ENCODE measurements around the gene RCAN3.

Gene RCAN3

DNA sequence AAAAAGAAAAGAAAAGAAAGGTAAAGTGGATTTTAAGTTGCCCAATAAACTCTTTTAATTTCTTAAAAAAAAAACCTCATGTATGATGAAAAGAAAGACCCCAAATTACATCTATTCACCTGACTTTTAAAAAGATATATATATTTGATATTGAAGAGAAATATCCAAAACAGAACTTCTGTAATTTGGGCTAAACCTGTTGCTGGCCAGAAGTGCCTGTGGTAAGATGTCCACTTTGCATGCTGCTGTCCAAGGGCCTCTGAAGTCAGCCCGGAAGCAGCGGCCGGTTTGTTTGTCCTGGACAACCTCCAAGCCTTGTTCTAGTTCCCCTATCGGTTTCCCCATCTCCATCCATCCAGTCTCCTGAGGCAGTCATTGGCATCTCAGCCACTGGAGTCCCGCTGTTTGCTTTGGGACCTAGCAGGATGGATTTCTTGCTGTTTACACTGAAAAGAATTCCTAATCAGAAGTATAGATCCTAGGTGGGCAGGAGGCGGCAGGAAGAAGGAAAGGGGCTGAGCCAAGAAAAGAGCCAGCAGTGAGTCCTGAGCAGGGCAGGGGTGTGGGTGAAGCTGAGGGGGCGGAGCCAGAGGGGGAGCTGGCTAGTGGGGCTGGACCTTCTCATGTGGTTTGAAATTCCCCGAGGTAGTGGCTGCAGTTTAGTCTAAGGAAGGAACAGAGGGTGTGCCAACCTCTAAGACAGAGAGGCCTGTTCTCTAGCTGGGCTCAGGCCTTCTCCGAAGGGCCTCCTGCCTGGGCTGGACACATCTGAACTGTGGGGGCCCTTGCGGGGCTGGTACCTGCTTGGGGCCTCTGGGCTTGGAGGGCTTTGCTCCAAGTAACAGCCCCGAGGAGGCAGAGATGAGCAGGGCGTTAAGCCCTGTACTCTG is 56.5 kb downstream of the RCAN3 start:
- no peak for TF ChIP-seq CTCF (IDR thresholded peaks at IDR 0.05)

GRCh38 chr1:24560361-24560760 is 57.7 kb downstream of the RCAN3 start:
- TF ChIP-seq CTCF (IDR thresholded peaks at IDR 0.05): no peak

- no peak for TF ChIP-seq CTCF (IDR thresholded peaks at IDR 0.05)
These were observed 60.0 kb downstream of the RCAN3 start for GRCh38 chr1:24562625-24563024.

- TF ChIP-seq CTCF (IDR thresholded peaks at IDR 0.05): no peak
These were observed 62.1 kb downstream of the RCAN3 start for GRCh38 chr1:24564695-24565094.

DNA sequence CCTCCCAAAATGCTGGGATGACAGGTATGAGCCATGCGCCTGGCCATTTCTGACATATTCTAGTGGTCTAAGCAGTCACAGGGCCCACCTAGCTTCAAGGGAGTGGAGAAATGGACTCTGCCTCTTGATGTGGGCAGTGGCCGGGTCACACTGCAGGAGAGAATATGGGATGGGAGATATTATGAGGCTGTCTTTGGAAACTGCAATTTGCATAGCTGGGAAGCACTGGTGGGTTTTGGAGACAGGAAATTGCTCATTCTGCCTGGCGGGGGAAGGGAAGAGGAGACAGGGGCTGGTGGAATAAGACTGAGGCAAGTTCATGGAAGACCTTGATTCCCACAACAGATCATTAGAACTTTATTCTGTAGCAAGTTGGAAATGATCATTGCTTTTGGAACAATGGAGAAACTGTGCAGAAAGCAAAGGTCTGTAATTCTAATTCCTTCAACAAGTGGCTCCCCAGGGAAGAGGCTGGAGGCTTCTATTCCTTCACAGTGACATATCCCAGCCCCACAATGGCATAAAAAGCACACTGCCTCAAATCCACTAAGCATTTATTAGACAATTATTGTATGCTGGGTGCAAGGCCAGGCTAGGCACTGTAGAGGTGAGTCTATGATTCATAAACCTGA is 63.7 kb downstream of the RCAN3 start:
- TF ChIP-seq CTCF (IDR thresholded peaks at IDR 0.05): no peak

DNA sequence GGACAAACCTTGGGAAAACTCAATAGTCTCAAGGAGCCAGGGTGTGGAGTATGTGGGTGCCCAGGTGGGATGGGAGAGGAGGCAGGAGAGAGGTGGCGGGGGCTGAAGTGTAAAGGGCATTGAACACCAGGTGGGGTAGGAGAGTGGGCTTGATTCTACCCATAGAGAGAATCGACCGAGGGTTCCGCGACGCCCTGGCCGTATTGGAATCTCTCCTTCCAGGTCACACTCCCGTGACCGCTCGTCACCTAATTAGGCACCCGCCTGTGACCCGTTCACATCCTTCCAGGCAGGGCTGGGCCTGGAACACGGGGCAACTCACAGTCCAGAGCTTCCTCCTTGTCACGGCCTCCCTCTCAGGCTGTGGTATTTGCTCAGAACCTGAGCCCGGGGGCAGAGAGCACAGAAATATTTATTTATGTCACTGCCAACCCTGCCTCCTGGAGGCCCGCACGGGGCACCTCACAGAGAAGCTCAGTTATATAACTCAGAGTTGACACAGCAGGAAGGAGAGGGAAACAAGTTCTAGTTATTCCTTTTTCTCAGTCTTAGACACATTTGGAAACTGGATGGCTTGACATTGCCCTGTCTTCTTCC is 65.3 kb downstream of the RCAN3 start:
- TF ChIP-seq CTCF (IDR thresholded peaks at IDR 0.05): no peak

DNA sequence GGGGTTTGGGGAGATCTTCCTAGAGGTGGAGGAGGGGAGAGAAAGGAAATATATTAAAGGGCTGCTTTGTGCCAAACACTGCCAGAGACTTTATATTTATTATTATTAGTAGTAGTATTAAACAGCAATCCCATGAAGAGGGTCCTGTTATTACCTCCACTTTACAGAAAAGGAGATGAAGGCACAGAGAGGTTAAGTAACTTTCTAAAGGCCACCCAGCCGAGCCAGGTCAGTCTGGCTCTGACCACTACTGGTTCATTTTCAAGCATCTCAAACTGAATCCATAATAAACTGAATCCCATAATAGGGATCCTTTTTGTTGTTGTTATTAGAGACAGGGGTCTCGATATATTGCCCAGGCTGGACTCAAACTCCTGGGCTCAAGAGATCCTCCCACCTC is 65.8 kb downstream of the RCAN3 start:
- no peak for TF ChIP-seq CTCF (IDR thresholded peaks at IDR 0.05)

Measured in LNCAP (cell line).